SU-DHL-6 (cell line): ENCODE data around the gene CALCOCO2.
"Not testable (repeated sequence)": the region's sequence is repeated elsewhere in the genome, so short reads cannot be mapped to it uniquely, and the experiment has no call there.

Experiments used
- EZH2phosphoT487 ChIP-seq: fragments of 200-600 bp; sonication (generic), shearing (Covaris generic); conservative IDR thresholded peaks from 2 replicates; pipeline ENCODE4 v1.6.1; 2018; ENCODE audit warnings: mild to moderate bottlenecking, antibody characterized with exemption, low read length, moderate library complexity, mixed read lengths
- TF ChIP-seq, protein P1 (sequence below): fragments of 200-600 bp; sonication (generic); IDR thresholded peaks from one replicate; pipeline ENCODE4 v1.5.1; 2017; ENCODE audit warnings: antibody characterized with exemption, mild to moderate bottlenecking, low read length, moderate library complexity; ENCODE audit not compliant: insufficient read depth, poor library complexity, severe bottlenecking

DNA sequence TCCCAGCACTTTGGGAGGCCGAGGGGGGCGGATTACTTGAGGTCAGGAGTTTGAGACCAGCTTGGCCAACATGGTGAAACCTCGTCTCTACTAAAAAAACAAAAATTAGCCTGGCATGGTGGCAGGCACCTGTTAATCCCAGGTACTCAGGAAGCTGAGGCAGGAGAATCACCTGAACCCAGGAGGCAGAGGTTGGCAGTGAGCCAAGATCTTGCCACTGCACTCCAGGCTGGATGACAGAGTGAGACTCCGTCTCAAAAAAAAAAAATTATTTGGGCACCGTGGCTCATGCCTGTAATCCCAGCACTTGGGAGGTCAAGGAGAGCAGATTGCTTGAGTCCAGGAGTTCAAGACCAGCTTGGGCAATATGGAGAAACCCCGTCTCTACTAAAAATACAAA, 9.9 kb upstream of the CALCOCO2 start:
- TF ChIP-seq, protein P1, sequence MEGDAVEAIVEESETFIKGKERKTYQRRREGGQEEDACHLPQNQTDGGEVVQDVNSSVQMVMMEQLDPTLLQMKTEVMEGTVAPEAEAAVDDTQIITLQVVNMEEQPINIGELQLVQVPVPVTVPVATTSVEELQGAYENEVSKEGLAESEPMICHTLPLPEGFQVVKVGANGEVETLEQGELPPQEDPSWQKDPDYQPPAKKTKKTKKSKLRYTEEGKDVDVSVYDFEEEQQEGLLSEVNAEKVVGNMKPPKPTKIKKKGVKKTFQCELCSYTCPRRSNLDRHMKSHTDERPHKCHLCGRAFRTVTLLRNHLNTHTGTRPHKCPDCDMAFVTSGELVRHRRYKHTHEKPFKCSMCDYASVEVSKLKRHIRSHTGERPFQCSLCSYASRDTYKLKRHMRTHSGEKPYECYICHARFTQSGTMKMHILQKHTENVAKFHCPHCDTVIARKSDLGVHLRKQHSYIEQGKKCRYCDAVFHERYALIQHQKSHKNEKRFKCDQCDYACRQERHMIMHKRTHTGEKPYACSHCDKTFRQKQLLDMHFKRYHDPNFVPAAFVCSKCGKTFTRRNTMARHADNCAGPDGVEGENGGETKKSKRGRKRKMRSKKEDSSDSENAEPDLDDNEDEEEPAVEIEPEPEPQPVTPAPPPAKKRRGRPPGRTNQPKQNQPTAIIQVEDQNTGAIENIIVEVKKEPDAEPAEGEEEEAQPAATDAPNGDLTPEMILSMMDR: not testable (repeated sequence)
- TF ChIP-seq EZH2phosphoT487: not testable (repeated sequence)
